Stomach (tissue), 9 donors: ENCODE measurements around the gene GFPT2. TPM values are rescaled to one million over a fixed set of nuclear protein-coding genes. Genes with fewer than 3 reads are reported as not detected.

Experiments used
- DNase-seq, 2 donors: peaks; one replicate each; pipeline versions ENCODE4 v3.0.0 to v3.0.0-alpha.2; 2013 to 2019
- H3K27ac ChIP-seq, 5 donors: fragments of 200-600 bp in 4 of 5; sonication (generic) in 4 of 5; one replicate each; pipeline ENCODE4 v1.5.1; 2013 to 2019; ENCODE audit warnings: mild to moderate bottlenecking in 1 of 5, moderate library complexity in 1 of 5
- H3K27me3 ChIP-seq, 3 donors: fragments of 200-600 bp; sonication (generic); one replicate each; pipeline ENCODE4 v1.5.1; 2017 to 2019; ENCODE audit warnings: mixed run types in 1 of 3
- H3K36me3 ChIP-seq, 4 donors: fragments of 200-600 bp; sonication (generic); 1 replicate in 3 of 4; 2 replicates in 1 of 4; pipeline ENCODE4 v1.5.1; 2016 to 2019
- H3K4me1 ChIP-seq, 4 donors: fragments of 200-600 bp; sonication (generic); one replicate each; pipeline ENCODE4 v1.5.1; 2016 to 2019
- H3K4me3 ChIP-seq, 4 donors: fragments of 200-600 bp; sonication (generic) in 3 of 4; one replicate each; pipeline ENCODE4 v1.5.1; 2016 to 2019; ENCODE audit warnings: mild to moderate bottlenecking in 1 of 4
- H3K9me3 ChIP-seq, 4 donors: fragments of 200-600 bp; sonication (generic); one replicate each; pipeline ENCODE4 v1.5.1; 2016 to 2019
- CTCF ChIP-seq, 7 experiments: fragments of 450-650 bp in 4 of 7; fragments of 200-600 bp in 3 of 7; sonication (generic) in 3 of 7; IDR thresholded peaks; one replicate each; pipeline ENCODE4 v1.5.1; 2016 to 2019; ENCODE audit warnings: antibody characterized with exemption in 7 of 7, control low read depth in 2 of 7, mild to moderate bottlenecking in 1 of 7
- EP300 ChIP-seq: sonication (generic); formaldehyde crosslinking; IDR thresholded peaks from one replicate; pipeline ENCODE4 v1.6.1; 2017; ENCODE audit warnings: antibody characterized with exemption
- POLR2A ChIP-seq, 4 donors: fragments of 450-650 bp; IDR thresholded peaks; one replicate each; pipeline ENCODE4 v1.6.1; 2016; ENCODE audit warnings: antibody characterized with exemption in 4 of 4, control low read depth in 2 of 4, mild to moderate bottlenecking in 1 of 4, moderate library complexity in 1 of 4
- POLR2AphosphoS5 ChIP-seq, 3 donors: sonication (generic); formaldehyde crosslinking; IDR thresholded peaks; one replicate each; pipeline ENCODE4 v1.6.1; 2016; ENCODE audit warnings: antibody characterized with exemption in 3 of 3
- WGBS, 5 donors: extraction: QIAGEN DNeasy Blood & Tissue Kit in 3 of 5; methylation state at CpG; one replicate each; pipeline versions ENCODE4 v1.1.5 to v1.1.7; 2013 to 2018; 5-methylcytosine and 5-hydroxymethylcytosine counted together
- intact Hi-C: fragments of 100-400 bp; cut with DNase I; formaldehyde crosslinking; loops from one replicate; pipeline ENCODE4 v1.15.1; 2023; ENCODE audit warnings: low total_unique reads
- polyA plus RNA-seq, 3 donors: library from polyadenylated mRNA; stranded (reverse); fragments of 200-250 nt; gene quantifications; one replicate each; pipeline ENCODE4 v1.2.3, GENCODE V29; 2013
- total RNA-seq, 5 donors: library from RNA; depleted of rRNA; stranded (reverse); fragments of >200 nt; gene quantifications; one replicate each; pipeline versions ENCODE4 v1.1.0 to v1.2.3, GENCODE V29; 2014 to 2016
- donor health status: healthy with polysubstance abuse.
- donor health status: Bipolar disorder and iron deficiency.
- donor health status: healthy.

The GFPT2 gene
- total and polyA plus RNA-seq, 8 donors, result 3.5 to 54.5 (median 8.3) TPM

- no peaks in the 10 kb centered on the region for H3K27me3 ChIP-seq
- intact Hi-C loops, result no loop called here
- DNase-seq, result no peak
- no peaks in the 10 kb centered on the region for H3K9me3 ChIP-seq
- 81 to 91% (median 88%) methylated on average over 9 to 11 of the region's 11 CpGs for WGBS, 5 donors
- H3K4me3 ChIP-seq, result no peak overlapping the region
- H3K27ac ChIP-seq, result no peak overlapping the region
- H3K4me1 ChIP-seq, result no peaks in the 10 kb centered on the region
- no peak for TF ChIP-seq EP300
- peaks cover 0 to 16% (median 10%) of the 10 kb centered on the region in 4 donors for H3K36me3 ChIP-seq
Observed at GRCh38 chr5:180311216-180311615, 41.9 kb downstream of the GFPT2 start.

GRCh38 chr5:180306796-180307195, 46.3 kb downstream of the GFPT2 start:
- intact Hi-C loops, result no loop called here
- Histone ChIP-seq H3K27ac (no peak overlapping the region), H3K27me3 (no peaks in the 10 kb centered on the region), H3K4me3 (no peak overlapping the region), H3K9me3 (no peaks in the 10 kb centered on the region), H3K36me3 (peaks cover 2 to 51% (median 20%) of the 10 kb centered on the region in 4 donors), H3K4me1 (no peaks in the 10 kb centered on the region)
- whole genome bisulfite sequencing, 5 donors, result 85 to 96% (median 92%) methylated on average over 4 to 8 of the region's 8 CpGs
- no peak for DNase-seq
- TF ChIP-seq POLR2A (IDR thresholded peaks at IDR 0.05), result no peak
- no peak for TF ChIP-seq EP300
- TF ChIP-seq POLR2AphosphoS5 (IDR thresholded peaks at IDR 0.05), result no peak
- no peak for TF ChIP-seq CTCF (IDR thresholded peaks at IDR 0.05)

DNA sequence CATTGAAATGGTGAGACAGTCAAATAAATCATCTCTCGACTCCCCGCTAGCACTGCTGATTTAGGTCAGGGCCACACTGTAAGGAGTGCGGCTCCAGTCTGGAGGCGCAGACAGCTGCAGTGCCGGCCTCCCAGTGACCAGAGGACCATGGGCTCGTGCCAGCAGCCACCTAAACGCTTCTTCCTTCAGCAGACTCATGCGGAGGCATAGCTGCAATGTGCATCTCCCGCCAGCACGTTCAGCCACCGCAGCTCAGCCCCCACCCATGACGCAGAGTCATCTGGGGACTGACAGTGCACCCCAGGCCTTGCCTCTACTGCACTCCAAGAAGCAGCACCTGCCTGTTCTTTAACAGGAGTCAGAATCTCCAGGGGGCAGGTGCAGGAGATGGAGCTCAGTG, 47.7 kb downstream of the GFPT2 start:
- WGBS, 5 donors, result 80 to 91% (median 87%) methylated on average over 12 of the region's 12 CpGs
- no peak overlapping the region for H3K4me3 ChIP-seq
- H3K36me3 ChIP-seq, result peaks cover 2 to 57% (median 28%) of the 10 kb centered on the region in 4 donors
- TF ChIP-seq POLR2AphosphoS5 (IDR thresholded peaks at IDR 0.05), result no peak
- no peak for TF ChIP-seq POLR2A (IDR thresholded peaks at IDR 0.05)
- no peak for TF ChIP-seq EP300
- no peak for TF ChIP-seq CTCF (IDR thresholded peaks at IDR 0.05)
- no peaks in the 10 kb centered on the region for H3K4me1 ChIP-seq
- no peaks in the 10 kb centered on the region for H3K9me3 ChIP-seq
- intact Hi-C loops, result no loop called here
- no peaks in the 10 kb centered on the region for H3K27me3 ChIP-seq
- DNase-seq, result no peak
- no peak overlapping the region for H3K27ac ChIP-seq

DNA sequence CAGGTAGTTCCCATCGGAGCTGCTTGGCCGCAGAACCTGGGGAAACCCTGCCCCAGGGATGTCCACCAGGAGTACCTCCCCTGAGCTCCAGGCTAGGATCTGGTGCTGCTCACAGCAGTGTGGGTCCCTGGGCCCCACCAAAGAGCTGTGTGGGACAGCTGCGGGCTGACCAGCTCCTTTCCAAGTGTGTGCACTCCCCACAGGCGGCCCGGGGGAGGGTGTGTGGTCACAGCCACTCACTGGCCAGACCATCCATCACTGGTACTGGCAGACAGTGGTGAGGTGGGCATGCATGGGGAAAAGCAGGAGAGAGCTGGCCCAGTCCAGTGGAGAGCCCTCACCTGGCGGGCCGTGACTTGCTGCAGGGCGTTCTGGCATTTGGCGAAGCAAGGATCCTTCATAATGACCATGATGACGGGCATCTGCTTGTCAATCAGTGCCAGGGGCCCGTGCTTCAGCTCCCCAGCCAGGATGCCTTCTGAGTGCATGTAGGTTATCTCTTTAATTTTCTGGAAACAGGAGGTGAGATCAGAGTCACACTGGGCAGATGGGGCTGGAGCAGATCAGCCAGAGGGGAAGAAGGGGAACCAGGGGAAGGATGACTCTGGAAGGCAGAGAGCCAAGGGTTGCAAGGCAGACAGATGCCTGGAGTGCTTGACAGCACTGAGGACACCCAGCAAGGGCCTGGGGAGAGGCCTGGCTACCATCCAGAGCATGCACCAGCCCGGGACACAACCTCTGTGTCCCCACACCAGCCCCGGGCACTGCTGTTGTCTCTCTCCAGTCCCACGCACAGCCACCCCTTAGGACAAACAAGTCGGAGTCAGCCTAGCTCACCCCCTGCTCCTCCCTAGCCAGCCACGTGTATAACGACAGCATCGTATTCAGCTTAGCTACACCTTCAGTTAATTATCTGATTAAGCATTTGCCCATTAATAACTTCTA, 48.4 kb downstream of the GFPT2 start:
- intact Hi-C loops, result no loop called here
- Histone ChIP-seq H3K27me3 (no peaks in the 10 kb centered on the region), H3K36me3 (peaks cover 2 to 59% (median 28%) of the 10 kb centered on the region in 4 donors), H3K27ac (no peak overlapping the region), H3K4me3 (no peak overlapping the region), H3K4me1 (no peaks in the 10 kb centered on the region), H3K9me3 (no peaks in the 10 kb centered on the region)
- WGBS, 5 donors, result 75 to 84% (median 79%) methylated on average over 15 to 18 of the region's 18 CpGs
- no peak for TF ChIP-seq CTCF (IDR thresholded peaks at IDR 0.05)
- TF ChIP-seq POLR2A (IDR thresholded peaks at IDR 0.05), result no peak
- TF ChIP-seq EP300, result no peak
- no peak for TF ChIP-seq POLR2AphosphoS5 (IDR thresholded peaks at IDR 0.05)
- DNase-seq, result no peak

GRCh38 chr5:180304016-180304292, 49.2 kb downstream of the GFPT2 start:
- Histone ChIP-seq H3K4me3 (no peak overlapping the region), H3K27me3 (no peaks in the 10 kb centered on the region), H3K9me3 (no peaks in the 10 kb centered on the region), H3K4me1 (no peaks in the 10 kb centered on the region), H3K27ac (no peak overlapping the region), H3K36me3 (peaks cover 2 to 59% (median 28%) of the 10 kb centered on the region in 4 donors)
- 79 to 88% (median 86%) methylated on average over 4 of the region's 4 CpGs for WGBS, 5 donors
- TF ChIP-seq POLR2A (IDR thresholded peaks at IDR 0.05), result no peak
- TF ChIP-seq CTCF (IDR thresholded peaks at IDR 0.05), result no peak
- no peak for TF ChIP-seq EP300
- no peak for TF ChIP-seq POLR2AphosphoS5 (IDR thresholded peaks at IDR 0.05)
- intact Hi-C loops, result no loop called here
- DNase-seq, result no peak
